NCI-H446 (cell line): ENCODE data around the gene BAIAP2.

Experiments used
- DNase-seq, 2 experiments: peaks; one replicate each; lab custom pipeline; 2025; lab: John Stamatoyannopoulos, UW

BAIAP2 gene

DNA sequence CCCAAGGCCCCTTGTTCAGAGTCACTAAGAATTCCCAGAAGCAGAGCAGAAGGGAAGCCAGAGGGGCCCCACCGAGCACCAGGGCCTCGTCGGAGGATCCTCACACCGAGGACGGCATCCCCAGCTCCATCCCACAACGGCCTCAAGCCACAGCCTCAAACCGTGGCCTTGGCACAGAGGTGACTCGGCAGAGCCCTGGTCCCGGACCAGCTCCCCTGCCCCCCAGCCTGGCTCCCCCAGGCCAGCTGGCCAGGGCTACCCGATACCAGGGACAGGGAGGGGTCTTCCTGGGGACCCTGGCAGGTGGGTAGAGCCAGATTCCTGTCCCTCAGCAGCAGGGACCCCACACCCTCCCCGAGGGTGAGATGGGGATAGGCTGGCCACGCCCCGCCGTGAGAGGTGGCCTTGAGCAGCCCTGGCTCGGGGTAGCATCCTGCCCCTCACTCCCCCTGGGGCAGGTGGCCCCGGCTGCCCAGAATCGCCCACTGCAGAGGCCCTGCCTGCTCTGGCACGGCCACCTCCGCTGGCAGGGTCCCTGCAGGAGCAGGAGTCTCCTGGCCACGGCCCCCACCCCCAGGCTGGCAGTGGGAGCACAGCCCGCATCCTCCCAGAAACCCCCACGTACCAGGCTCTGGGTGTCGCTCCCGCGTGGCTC is 124.8 kb downstream of the BAIAP2 start:
- no peak for DNase-seq

DNA sequence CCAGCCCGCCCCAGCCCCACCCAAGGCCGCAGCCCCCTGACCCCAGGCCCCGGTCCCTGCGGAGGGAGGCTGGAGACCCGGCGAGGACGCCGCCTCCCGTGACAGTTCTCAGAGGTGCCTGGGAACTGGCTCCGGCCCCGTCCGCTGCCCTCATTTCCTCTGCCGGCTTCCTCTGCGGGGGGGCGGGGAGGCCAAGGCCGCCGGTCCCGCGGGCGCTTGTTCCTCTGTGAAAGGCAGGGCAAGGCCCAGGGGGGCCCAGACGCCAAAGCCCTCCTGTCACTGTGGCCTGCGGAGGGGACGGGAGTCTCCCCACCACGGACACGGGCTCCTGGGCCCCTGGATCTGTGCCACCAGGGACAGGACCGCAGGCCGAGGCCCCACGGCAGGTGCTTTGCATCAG is 125.4 kb downstream of the BAIAP2 start:
- no peak for DNase-seq

DNA sequence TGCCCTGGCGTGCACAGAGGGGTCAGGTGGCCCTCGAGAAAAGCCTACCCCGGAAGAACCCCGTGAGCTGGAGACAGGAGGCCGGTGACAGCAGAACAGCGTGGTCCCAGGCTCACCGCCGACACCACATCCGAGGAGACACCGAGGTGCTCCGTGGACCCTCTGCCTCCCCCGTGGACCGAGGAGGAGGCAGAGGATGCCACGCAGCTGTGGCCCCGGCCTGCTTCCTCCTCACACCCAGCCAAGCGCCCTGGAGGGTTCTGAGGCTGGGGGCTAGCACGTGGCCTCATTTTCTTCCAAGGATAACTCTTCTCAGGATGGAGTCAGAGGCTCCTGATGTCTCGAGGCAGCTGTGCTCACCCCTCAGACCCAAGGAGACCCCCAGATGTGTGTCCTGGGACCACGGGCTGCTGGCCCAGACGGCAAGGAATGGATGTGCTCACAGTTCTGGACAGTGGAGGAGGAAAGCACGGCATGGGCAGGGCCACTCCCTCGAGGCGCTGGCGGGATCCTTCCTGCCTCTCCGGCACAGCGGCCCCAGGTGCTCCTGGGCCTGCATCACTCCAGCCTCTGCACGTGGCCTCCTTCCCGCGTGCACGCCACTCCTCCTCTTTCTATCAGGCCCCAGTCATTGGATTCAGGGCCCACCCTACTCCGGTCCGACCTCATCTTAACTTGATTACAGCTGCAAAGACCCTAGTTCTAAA is 125.9 kb downstream of the BAIAP2 start:
- no peak for DNase-seq

DNA sequence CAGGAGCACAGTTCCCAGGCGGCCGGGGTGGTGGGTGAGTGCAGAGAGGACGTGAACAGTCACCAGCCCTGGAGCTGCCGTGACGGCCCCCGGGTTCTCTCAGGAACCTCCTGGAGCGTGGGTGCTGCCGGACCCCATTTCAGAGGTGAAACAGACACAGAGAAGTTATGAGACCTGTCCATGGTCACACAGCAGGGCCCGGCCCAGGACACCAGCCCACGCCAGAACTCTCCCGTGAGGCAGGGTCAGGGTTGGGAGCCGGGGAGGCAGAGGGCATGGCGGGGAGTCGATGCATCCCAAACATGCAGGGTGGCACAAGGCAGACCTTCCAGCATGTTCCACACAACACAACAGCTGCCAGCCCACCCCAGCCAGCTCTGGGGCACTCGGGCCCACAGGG is 126.6 kb downstream of the BAIAP2 start:
- no peak for DNase-seq

DNA sequence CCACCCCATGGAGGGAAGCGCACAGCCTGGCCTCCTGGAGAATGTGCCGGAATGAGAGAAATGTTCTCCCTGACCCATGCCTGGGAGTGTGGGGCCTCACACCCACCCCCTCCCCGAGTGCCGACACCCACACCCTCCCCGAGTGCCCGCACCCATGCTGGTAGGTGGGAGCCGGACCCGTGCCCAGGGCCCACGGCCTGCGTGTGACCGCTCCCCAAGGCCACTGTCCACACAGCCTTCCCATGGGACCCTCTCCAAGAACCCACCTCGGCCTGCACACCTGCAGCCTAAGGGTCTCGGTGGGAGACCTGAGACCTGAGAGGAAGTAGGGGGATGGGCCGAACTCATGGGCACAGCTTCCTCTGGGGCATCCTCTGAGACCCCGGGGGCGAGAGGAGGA is 127.0 kb downstream of the BAIAP2 start:
- DNase-seq: no peak

DNA sequence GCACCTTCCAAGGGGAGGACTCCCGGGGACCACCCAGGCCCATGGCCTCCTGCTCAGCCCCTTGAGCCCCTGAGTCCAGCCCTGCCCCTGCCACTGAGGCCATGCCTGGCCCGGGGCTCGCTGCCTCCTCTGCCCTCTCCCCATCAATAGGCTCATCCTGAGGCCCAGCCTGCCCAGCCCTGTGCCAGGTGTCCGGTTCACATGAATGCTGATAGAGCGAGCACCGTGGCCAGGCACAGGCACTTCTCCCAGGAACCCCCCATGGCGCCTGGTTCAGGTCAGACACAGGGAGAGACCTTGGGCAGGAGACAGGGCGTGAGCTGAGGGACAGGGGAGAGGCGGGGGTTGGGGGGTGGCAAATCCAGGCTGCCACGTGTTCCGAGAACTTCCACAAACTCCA is 127.5 kb downstream of the BAIAP2 start:
- no peak for DNase-seq

DNA sequence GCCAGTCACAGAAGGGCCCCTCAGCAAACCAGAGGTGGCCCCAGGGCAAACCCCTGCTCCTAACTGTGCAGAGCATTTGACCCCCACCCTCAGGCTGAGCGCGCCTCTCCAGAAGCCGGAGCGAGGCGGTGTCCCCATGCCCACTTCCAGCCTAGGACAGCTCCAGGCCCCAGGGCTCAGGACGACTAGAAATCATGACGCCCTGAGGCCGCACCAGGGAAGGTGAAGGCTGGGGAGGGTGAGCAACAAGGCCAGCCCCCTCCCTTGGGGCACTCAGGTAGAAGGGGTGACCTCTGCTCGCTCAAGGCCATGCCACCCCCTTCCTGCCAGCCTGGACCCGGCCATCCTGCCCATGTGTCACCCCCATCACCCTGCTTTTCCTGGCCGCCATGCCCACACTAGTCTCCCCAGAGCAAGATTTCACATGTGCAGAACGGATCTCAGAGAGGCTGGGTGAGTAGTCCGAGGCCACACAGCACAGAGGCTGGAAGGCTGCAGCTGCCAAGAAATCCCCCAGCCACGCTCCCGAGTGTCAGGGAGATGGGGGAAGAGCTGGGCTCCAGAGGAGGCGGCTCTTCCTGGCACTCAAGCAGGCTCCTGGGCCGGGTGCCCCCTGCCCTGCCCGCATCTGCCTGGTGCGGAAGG is 128.2 kb downstream of the BAIAP2 start:
- no peak for DNase-seq

DNA sequence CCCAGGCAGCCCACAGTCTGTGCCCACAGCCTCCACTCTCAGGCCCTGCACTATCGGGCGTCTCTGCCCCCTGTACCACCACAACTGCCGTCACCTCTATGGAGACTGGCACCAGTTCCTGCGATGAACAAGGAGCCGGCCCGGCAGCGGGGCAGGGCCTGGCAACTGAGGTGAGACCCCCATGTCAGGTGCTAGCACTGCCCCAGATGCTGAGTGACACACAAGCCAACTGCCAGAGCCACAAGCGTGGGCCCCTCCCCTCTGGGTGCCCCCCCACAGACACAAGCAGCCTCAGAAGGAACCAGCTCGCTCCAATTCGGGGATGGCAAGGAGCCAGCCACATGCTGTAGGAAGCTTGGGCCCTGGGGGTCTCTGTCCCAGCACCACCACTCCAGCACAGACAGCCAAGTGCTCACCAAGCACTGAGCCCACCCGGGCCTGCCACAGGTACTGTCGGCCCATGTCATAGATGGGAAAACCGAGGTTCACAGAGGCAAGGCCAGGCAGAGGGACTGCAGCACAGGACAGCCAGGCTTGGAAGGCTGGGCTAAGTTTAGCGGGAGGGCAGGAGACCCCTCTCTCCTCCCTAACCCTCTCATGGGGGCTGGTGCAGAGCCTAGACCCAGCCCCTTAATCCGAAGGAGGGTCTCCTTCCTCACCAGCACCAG is 128.9 kb downstream of the BAIAP2 start:
- no peak for DNase-seq

DNA sequence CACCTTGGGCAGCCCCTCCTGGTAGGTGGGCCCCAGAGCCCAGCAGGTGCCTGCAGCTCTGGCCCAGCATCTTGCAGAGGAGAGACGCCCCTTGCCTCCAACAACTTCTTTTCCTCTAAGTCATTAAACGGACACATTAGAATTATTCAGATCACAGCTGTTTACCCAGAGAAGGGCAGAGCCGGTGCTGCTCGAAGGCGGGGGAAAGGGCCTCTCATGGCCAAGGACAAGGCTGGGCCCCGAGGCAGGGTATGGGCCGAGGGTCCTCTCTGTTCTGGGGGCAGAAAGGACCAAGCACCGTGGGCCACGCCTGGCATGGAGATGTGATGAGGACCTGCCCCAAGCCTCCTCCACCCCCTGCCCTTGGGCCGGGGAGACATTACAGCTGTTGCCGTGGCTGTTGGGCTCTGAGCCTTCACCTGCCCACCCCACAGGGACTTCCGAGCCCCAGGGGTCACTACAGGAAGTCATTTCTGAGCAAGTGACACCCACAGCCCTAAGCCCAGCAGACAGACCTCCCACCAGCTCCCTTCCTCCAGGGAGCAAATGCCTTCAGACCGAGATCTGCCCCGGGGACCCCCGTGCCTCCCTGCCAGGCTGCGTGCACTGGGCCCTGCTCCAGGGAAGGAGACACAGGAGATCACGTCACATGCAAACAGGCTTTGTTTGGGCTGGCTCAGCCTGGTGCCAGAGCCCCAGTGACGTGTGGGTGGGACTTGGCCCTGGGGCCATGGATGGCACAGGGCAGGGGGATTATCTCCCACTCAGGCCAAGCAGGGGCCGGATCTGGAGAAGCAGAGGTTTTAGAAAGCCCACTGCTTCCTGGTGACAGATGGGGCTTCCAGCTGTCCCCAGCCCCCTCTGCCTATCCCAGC is 129.7 kb downstream of the BAIAP2 start:
- peak in 1 of 2 experiments; percentile 58 for DNase-seq

DNA sequence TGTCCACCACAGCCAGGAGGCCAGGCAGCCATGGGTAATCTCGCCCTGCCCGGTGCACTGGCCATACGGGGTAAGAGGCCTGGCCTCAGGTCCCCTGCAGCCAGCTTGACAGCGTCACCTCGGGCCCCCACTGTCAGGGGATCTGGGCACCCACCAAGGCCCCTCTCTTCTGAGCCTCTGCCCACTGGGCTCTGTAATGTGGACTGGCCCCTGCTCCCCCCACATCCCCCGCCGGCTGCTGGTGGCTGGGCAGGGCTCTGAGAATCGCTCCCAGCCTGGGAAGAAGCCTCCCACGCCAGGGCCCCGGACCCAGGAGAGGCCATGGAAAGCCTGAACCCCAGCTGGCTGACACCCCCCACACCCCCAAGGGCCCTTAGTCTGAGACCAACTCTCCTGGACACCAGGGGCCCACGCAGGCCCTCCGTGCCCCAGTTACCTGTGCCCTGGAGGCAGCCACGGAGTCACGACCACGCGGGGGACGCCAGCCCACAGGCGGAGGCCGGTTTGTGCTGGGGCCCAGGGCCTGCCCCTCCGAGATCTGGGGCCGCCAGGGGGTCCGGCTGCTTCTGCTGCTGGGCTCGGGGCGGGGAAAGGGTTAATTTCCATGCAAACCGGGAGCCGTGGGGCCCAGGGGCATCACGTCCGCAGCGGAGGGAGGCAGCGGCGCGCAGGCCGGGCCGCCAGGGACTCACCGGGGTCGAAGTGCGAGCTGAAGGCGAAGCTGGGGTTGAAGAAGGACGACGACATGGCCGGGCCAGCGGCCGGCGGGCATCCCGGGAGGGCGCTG is 130.5 kb downstream of the BAIAP2 start, which contains the start of gene PVALEF:
Gene PVALEF (plus strand): TSS at position 262 of the 787 bp plus-strand sequence. CDS start 15,720 bp downstream, outside the sequence.
- no peak for DNase-seq

DNA sequence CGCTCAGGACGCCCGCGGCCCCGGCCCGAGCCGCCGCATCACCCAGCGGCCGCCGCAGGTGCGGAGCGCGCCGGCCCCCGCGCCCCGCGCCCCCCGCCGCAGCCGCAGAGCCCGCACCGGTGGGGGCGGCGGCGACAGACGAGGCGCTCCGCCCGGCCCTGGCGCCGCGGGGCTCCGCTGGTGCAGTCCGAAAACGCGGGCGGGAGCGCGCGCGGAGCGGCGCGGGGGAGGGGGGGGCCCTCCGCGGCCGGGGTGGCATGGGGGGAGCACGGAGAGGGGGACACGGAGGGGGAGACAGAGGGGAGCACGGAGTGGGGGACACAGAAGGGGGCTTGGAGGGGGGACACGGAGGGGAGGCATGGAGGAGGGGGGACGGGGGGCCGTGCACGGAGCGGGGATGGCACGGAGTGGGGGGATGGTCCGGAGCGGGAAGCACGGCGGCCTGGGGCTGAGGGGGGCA is 131.1 kb downstream of the BAIAP2 start, which contains the start of gene AATK:
Gene AATK (minus strand): TSS at position 189 of the 460 bp plus-strand sequence. CDS start 229 bp downstream, outside the sequence.
- DNase-seq: no peak
